H1 (cell line): ENCODE measurements around the gene ADGRL4. TPM values are rescaled to one million over a fixed set of nuclear protein-coding genes. Genes with fewer than 3 reads are reported as not detected.

Source experiments
- BCL11A ChIP-seq, 2 experiments: IDR thresholded peaks; one replicate each; pipeline ENCODE4 v1.6.1; 2011; ENCODE audit warnings: low read depth in 2 of 2, low read length in 2 of 2, mild to moderate bottlenecking in 2 of 2
- CBX8 ChIP-seq: fragments of 300-800, 300-1000 bp; sonication (generic); IDR thresholded peaks from 2 replicates; pipeline ENCODE4 v1.7.1; 2016; ENCODE audit warnings: low read depth, low read length, borderline replicate concordance
- CREB1 ChIP-seq: IDR thresholded peaks from 2 replicates; pipeline ENCODE4 v1.6.1; 2012; ENCODE audit warnings: inconsistent platforms
- POU5F1 ChIP-seq: IDR thresholded peaks from 2 replicates; pipeline ENCODE4 v1.6.1; 2011; ENCODE audit warnings: low read depth, mild to moderate bottlenecking, low read length, moderate library complexity
- RFX5 ChIP-seq: IDR thresholded peaks from 2 replicates; pipeline ENCODE4 v1.6.1; 2011; ENCODE audit warnings: low read depth, low read length, improper control_type of control experiment, borderline replicate concordance
- ZNF274 ChIP-seq: IDR thresholded peaks from 2 replicates; pipeline ENCODE4 v1.7.0; 2012; ENCODE audit warnings: low read length, borderline replicate concordance; ENCODE audit errors: extremely low read depth
- polyA plus RNA-seq, 7 experiments: library from polyadenylated mRNA; depleted of rRNA in 3 of 7; stranded (reverse) in 5 of 7; unstranded in 2 of 7; fragments of >200 nt in 5 of 7; fragments of 200-250 nt in 2 of 7; gene quantifications; 1 replicate in 5 of 7; 2 replicates in 1 of 7; 4 replicates in 1 of 7; pipeline versions ENCODE4 v1.2.1 to v1.2.3, GENCODE V29; 2011 to 2013; ENCODE audit warnings: missing spikeins in 2 of 7, mixed read lengths in 2 of 7
- total RNA-seq: library from RNA; stranded (reverse); fragmentation: NEBNext Ultra II Directional; extraction: Animal tissue kit (Norgen Biotek cat#: 25700); gene quantifications from 2 replicates; pipeline ENCODE4 v1.2.1, GENCODE V29; 2021

ADGRL4 gene
- total and polyA plus RNA-seq, 2 of the 8 experiments (the other 6 are each of a cell fraction or from before 2014, with no cell fraction given), result 0.60 to 0.97 TPM

- TF ChIP-seq RFX5, result no peak
- TF ChIP-seq ZNF274, result no peak
- no peak for TF ChIP-seq BCL11A (IDR thresholded peaks at IDR 0.05; ENCODE audit: low read depth in 2 of 2, low read length in 2 of 2)
- no peak for TF ChIP-seq POU5F1
- no peak for TF ChIP-seq CREB1
- no peak for TF ChIP-seq CBX8
Observed at GRCh38 chr1:79010589-79010988, 4.1 kb upstream of the ADGRL4 start (continued).
